GM12878 (cell line): ENCODE measurements around the gene RUFY3. TPM values are rescaled to one million over a fixed set of nuclear protein-coding genes. Genes with fewer than 3 reads are reported as not detected.

ENCODE experiments used
- ATAC-seq: fragments of 200-7000 bp; cut with Tn5 transposase; 3 replicates; pipeline ENCODE4 v1.9.1; 2020; ENCODE audit warnings: mild to moderate bottlenecking, moderate library complexity
- BruUV-seq: library from RNA; stranded (reverse); fragments of 400-500 nt; replicated peaks from 2 replicates; lab custom pipeline; 2021; lab: Mats Ljungman, UMichigan
- CTCF ChIA-PET: fragments of 300-600 bp; sonication (Branson Sonifier 250); formaldehyde crosslinking; extraction: SDS; loops from one replicate; lab custom pipeline; 2021; ENCODE audit warnings: inconsistent platforms; lab: Yijun Ruan, JAX
- POLR2A ChIA-PET: fragments of 350-600 bp; formaldehyde crosslinking; extraction: SDS; loops from one replicate; lab custom pipeline; 2021; ENCODE audit warnings: inconsistent platforms; lab: Charles Lee
- RAD21 ChIA-PET: fragments of 300-600 bp; sonication (Branson Sonifier 250); formaldehyde crosslinking; loops from one replicate; lab custom pipeline; 2023; ENCODE audit warnings: antibody characterized with exemption; ENCODE audit not compliant: unreplicated experiment; lab: Charles Lee
- SMC1A ChIA-PET: fragments of 300-600 bp; sonication (Branson Sonifier 250); formaldehyde crosslinking; loops from one replicate; lab custom pipeline; 2023; ENCODE audit not compliant: unreplicated experiment, uncharacterized antibody; lab: Charles Lee
- DNase-seq: peaks from one replicate; pipeline ENCODE4 v3.0.0-alpha.2; 2011; ENCODE audit warnings: low read depth, low spot score
- FAIRE-seq: peaks from 3 replicates; lab custom pipeline; 2011; peaks lifted over from hg19 to GRCh38; lab: Jason Lieb, UNC
- H2AFZ ChIP-seq: 2 replicates; pipeline ENCODE4 v1.6.0; 2011; ENCODE audit warnings: low read depth, low read length, control low read depth; ENCODE audit not compliant: control insufficient read depth
- H3K27ac ChIP-seq: 2 replicates; pipeline ENCODE4 v1.5.1; 2011; ENCODE audit warnings: control low read depth; ENCODE audit not compliant: control insufficient read depth, insufficient read depth
- H3K27me3 ChIP-seq, 2 experiments: replicated peaks in 1 of 2; 2 replicates each; pipeline versions ENCODE4 v1.6.0 to v1.6.1; 2011; ENCODE audit warnings: low read length in 1 of 2; ENCODE audit not compliant: control insufficient read depth in 2 of 2, insufficient read depth in 2 of 2
- H3K36me3 ChIP-seq, 2 experiments: 2 replicates each; pipeline ENCODE4 v1.5.1; 2011; ENCODE audit warnings: low read length in 1 of 2; ENCODE audit not compliant: control insufficient read depth in 2 of 2, insufficient read depth in 2 of 2
- H3K4me1 ChIP-seq: 2 replicates; pipeline ENCODE4 v1.6.1; 2011; ENCODE audit warnings: mild to moderate bottlenecking, low read length, moderate library complexity, mixed read lengths; ENCODE audit not compliant: control insufficient read depth, insufficient read depth
- H3K4me2 ChIP-seq: 2 replicates; pipeline ENCODE4 v1.6.0; 2011; ENCODE audit warnings: control low read depth; ENCODE audit not compliant: control insufficient read depth, insufficient read depth
- H3K4me3 ChIP-seq: fragments of 200-600 bp; sonication (generic); 2 replicates; pipeline ENCODE4 v1.5.1; 2016
- H3K79me2 ChIP-seq: 2 replicates; pipeline ENCODE4 v1.6.0; 2011; ENCODE audit warnings: low read length; ENCODE audit not compliant: control insufficient read depth, insufficient read depth
- H3K9ac ChIP-seq: 2 replicates; pipeline ENCODE4 v1.8.0; 2011; ENCODE audit warnings: low read length, control low read depth, mixed read lengths; ENCODE audit not compliant: control insufficient read depth, insufficient read depth
- H3K9me3 ChIP-seq: replicated peaks from 3 replicates; pipeline ENCODE4 v1.5.1; 2011; ENCODE audit warnings: mild to moderate bottlenecking, low read length; ENCODE audit not compliant: control insufficient read depth, insufficient read depth
- H4K20me1 ChIP-seq: 2 replicates; pipeline ENCODE4 v1.6.0; 2011; ENCODE audit not compliant: control insufficient read depth, insufficient read depth
- BRCA1 ChIP-seq: IDR thresholded peaks from 2 replicates; pipeline ENCODE4 v1.6.1; 2011; ENCODE audit warnings: low read depth, low read length, improper control_type of control experiment
- CEBPB ChIP-seq, 2 experiments: fragments of 150-350 bp in 1 of 2; IDR thresholded peaks; 2 replicates each; pipeline ENCODE4 v1.6.1; 2012 to 2014; ENCODE audit warnings: low read depth in 2 of 2, low read length in 2 of 2, borderline replicate concordance in 1 of 2, inconsistent platforms in 1 of 2
- FOXK2 ChIP-seq: fragments of 450-650 bp; IDR thresholded peaks from 2 replicates; pipeline ENCODE4 v1.6.1; 2017; ENCODE audit warnings: mild to moderate bottlenecking, moderate library complexity
- HDAC2 ChIP-seq: fragments of 200-600 bp; sonication (generic); IDR thresholded peaks from 2 replicates; pipeline ENCODE4 v1.6.1; 2017
- HSF1 ChIP-seq: fragments of 150-350 bp; IDR thresholded peaks from 2 replicates; pipeline ENCODE4 v1.6.1; 2014; ENCODE audit warnings: mild to moderate bottlenecking, low read depth, low read length
- JUNB ChIP-seq: IDR thresholded peaks from 2 replicates; pipeline ENCODE4 v1.6.1; 2016; ENCODE audit warnings: antibody characterized with exemption, mild to moderate bottlenecking
- NBN ChIP-seq: fragments of 450-650 bp; IDR thresholded peaks from 2 replicates; pipeline ENCODE4 v1.6.1; 2016
- PML ChIP-seq: IDR thresholded peaks from 2 replicates; pipeline ENCODE4 v1.6.1; 2012; ENCODE audit warnings: low read length, inconsistent platforms
- TARDBP ChIP-seq: IDR thresholded peaks from 2 replicates; pipeline ENCODE4 v1.6.1; 2016; ENCODE audit warnings: borderline replicate concordance
- YBX1 ChIP-seq: fragments of 450-650 bp; IDR thresholded peaks from 2 replicates; pipeline ENCODE4 v1.6.1; 2016; ENCODE audit warnings: antibody characterized with exemption
- ZBED1 ChIP-seq: IDR thresholded peaks from 2 replicates; pipeline ENCODE4 v1.6.1; 2016; ENCODE audit warnings: borderline replicate concordance
- ZNF687 ChIP-seq: fragments of 450-650 bp; IDR thresholded peaks from 2 replicates; pipeline ENCODE4 v1.6.1; 2017; ENCODE audit warnings: mild to moderate bottlenecking, moderate library complexity
- WGBS: methylation state at CpG from one replicate; pipeline ENCODE4 v1.1.6; 2016; ENCODE audit warnings: low lambda C conversion rate; ENCODE audit not compliant: insufficient replicate concordance, insufficient coverage; ENCODE audit errors: missing lambda C conversion rate; 5-methylcytosine and 5-hydroxymethylcytosine counted together
- in situ Hi-C: fragments of 300-500 bp; cut with MboI; formaldehyde crosslinking; loops from 9 replicates; pipeline ENCODE4 v1.14.3; 2018; ENCODE audit warnings: mixed read lengths
- intact Hi-C: fragments of 100-400 bp; cut with micrococcal nuclease; formaldehyde crosslinking; loops from one replicate; pipeline ENCODE4 v1.14.2; 2022; ENCODE audit not compliant: unreplicated experiment
- polyA plus RNA-seq, 11 experiments: library from polyadenylated mRNA; depleted of rRNA in 4 of 11; unstranded in 6 of 11; stranded (reverse) in 5 of 11; fragments of >200 nt; fragmentation: Nextera tagmentation in 4 of 11; fragmentation: Illumina TruSeq in 1 of 11; extraction: Ambion mirVana in 4 of 11; extraction: Trizol in 1 of 11; gene quantifications; 1 replicate in 1 of 11; 2 replicates in 10 of 11; pipeline versions ENCODE4 v1.2.1 to v1.2.3, GENCODE V29; 2011 to 2016; ENCODE audit warnings: inconsistent platforms in 2 of 11, missing spikeins in 2 of 11, low read depth in 1 of 11
- total RNA-seq, 4 experiments: library from RNA; depleted of rRNA in 3 of 4; stranded (reverse); fragments of >200 nt in 3 of 4; fragmentation: Illumina TruSeq in 1 of 4; extraction: Trizol in 1 of 4; gene quantifications; 2 replicates each; pipeline versions ENCODE4 v1.2.1 to v1.2.3, GENCODE V29; 2013 to 2021
- TF ChIP-seq, protein P1 (sequence below): IDR thresholded peaks from 2 replicates; pipeline ENCODE4 v1.6.1; 2012; ENCODE audit warnings: low read depth, low read length, improper control_type of control experiment

The RUFY3 gene
- total and polyA plus RNA-seq, 10 of the 15 experiments (the other 5 are each of a cell fraction or from before 2014, with no cell fraction given): 5.1 to 28.3 (median 13.1) TPM

DNA sequence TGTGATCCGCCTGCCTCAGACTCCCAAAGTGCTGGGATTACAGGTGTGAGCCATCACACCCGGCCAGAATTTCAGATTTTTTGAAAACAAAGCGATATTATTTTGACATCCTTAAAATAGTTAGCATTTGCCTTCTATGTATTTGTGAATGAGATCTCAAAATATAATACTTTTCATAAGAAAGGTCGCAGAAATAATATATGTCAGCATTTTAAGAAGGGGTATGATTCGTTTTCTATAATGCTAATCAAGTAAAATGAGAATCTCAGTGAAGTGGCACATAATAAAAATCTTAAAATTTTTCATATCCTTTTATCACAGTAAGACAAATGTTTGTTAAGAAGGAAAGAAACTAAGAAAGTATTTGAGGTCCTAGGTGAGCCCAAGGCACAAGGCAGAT, 65.7 kb downstream of the RUFY3 start:
- Histone ChIP-seq H2AFZ (no peak overlapping the region), H3K9ac (no peak overlapping the region), H3K27ac (no peak overlapping the region), H3K4me3 (no peak overlapping the region), H3K4me2 (no peak overlapping the region), H4K20me1 (no peaks in the 10 kb centered on the region), H3K27me3 (no peaks in the 10 kb centered on the region), H3K79me2 (no peaks in the 10 kb centered on the region), H3K36me3 (no peaks in the 10 kb centered on the region; a peak in 1 of 4 replicates), H3K9me3 (no peaks in the 10 kb centered on the region), H3K4me1 (no peaks in the 10 kb centered on the region)
- SMC1A ChIA-PET: no interaction called here
- no peak for FAIRE-seq
- 95% methylated on average over 5 of the region's 5 CpGs for WGBS
- POLR2A ChIA-PET: no interaction called here
- CTCF ChIA-PET: interaction anchor here (1.2 kb wide), 1 partner anchor 52 kb away, joined by 4 read pairs; no protein-coding TSS in a partner anchor
- intact Hi-C loops (no loop called here), in situ Hi-C loops (no loop called here)
- no peak for DNase-seq
- BruUV-seq: no TSS peak
- RAD21 ChIA-PET: no interaction called here
- no peak for ATAC-seq
- TF ChIP-seq, protein P1, sequence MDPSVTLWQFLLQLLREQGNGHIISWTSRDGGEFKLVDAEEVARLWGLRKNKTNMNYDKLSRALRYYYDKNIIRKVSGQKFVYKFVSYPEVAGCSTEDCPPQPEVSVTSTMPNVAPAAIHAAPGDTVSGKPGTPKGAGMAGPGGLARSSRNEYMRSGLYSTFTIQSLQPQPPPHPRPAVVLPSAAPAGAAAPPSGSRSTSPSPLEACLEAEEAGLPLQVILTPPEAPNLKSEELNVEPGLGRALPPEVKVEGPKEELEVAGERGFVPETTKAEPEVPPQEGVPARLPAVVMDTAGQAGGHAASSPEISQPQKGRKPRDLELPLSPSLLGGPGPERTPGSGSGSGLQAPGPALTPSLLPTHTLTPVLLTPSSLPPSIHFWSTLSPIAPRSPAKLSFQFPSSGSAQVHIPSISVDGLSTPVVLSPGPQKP: no peak
- TF ChIP-seq HDAC2: no peak
- no peak for TF ChIP-seq TARDBP
- TF ChIP-seq JUNB: no peak
- TF ChIP-seq ZBED1: no peak

- no peak for FAIRE-seq
- ChIA-PET CTCF (interaction anchor here (0.7 to 1.2 kb wide), 2 partner anchors 53 to 221 kb away, joined by 3 to 4 read pairs; no protein-coding TSS in a partner anchor), RAD21 (interaction anchor here (1.0 kb wide), 1 partner anchor 54 kb away, joined by 3 read pairs; no protein-coding TSS in a partner anchor), SMC1A (no interaction called here), POLR2A (no interaction called here)
- H2AFZ ChIP-seq: no peak overlapping the region
- no peaks in the 10 kb centered on the region for H3K79me2 ChIP-seq
- no peaks in the 10 kb centered on the region for H3K27me3 ChIP-seq
- in situ Hi-C loops (no loop called here), intact Hi-C loops (no loop called here)
- H3K9me3 ChIP-seq: no peaks in the 10 kb centered on the region
- H3K4me1 ChIP-seq: no peaks in the 10 kb centered on the region
- H4K20me1 ChIP-seq: no peaks in the 10 kb centered on the region
- H3K9ac ChIP-seq: no peak overlapping the region
- BruUV-seq: no TSS peak
- no peak overlapping the region for H3K4me3 ChIP-seq
- no peak overlapping the region for H3K27ac ChIP-seq
- no peak for DNase-seq
- H3K36me3 ChIP-seq: no peaks in the 10 kb centered on the region; a peak in 1 of 4 replicates
- no peak overlapping the region for H3K4me2 ChIP-seq
- WGBS: 100% methylated on average over 1 of the region's 1 CpG
- ATAC-seq: no peak
- TF ChIP-seq ZNF687 (no peak), HSF1 (no peak), NBN (no peak), PML (no peak), FOXK2 (no peak), BRCA1 (no peak), CEBPB (IDR thresholded peaks at IDR 0.05; ENCODE audit: borderline replicate concordance in 1 of 2, low read depth in 2 of 2, low read length in 2 of 2) (no peak), YBX1 (no peak)
Observed at GRCh38 chr4:70788733-70789132, 67.0 kb downstream of the RUFY3 start.
